ENCODE measurements around the gene RXYLT1.

RXYLT1 gene

GRCh38 chr12:63816031-63816430, 36.3 kb downstream of the RXYLT1 start:
- no peak overlapping the region for H3K9ac ChIP-seq (ENCODE audit: low read depth in 1 of 2, low read length in 2 of 2)
- H3K27ac ChIP-seq (ENCODE audit: low read depth in 2 of 2, low read length in 2 of 2) = peak overlapping the region; percentile 9 to 20
- no peak overlapping the region for H3K4me3 ChIP-seq (ENCODE audit: low read length in 2 of 2)
- H3K9me3 ChIP-seq (ENCODE audit: control insufficient read depth in 2 of 2, low read length in 2 of 2) = no peaks in the 10 kb centered on the region
- peaks cover 0 to 7% of the 10 kb centered on the region in 2 donors for H3K4me1 ChIP-seq (ENCODE audit: control insufficient read depth in 2 of 2, insufficient read depth in 2 of 2, low read length in 2 of 2)
- H3K36me3 ChIP-seq (ENCODE audit: control insufficient read depth in 2 of 2, insufficient read depth in 2 of 2, low read length in 2 of 2) = no peaks in the 10 kb centered on the region
- H3K27me3 ChIP-seq (ENCODE audit: control insufficient read depth in 2 of 2, insufficient read depth in 2 of 2, low read length in 2 of 2) = no peaks in the 10 kb centered on the region

- H3K36me3 ChIP-seq (ENCODE audit: control insufficient read depth in 2 of 2, insufficient read depth in 2 of 2, low read length in 2 of 2) = no peaks in the 10 kb centered on the region
- H3K4me1 ChIP-seq (ENCODE audit: control insufficient read depth in 2 of 2, insufficient read depth in 2 of 2, low read length in 2 of 2) = no peaks in the 10 kb centered on the region
- H3K27me3 ChIP-seq (ENCODE audit: control insufficient read depth in 2 of 2, insufficient read depth in 2 of 2, low read length in 2 of 2) = no peaks in the 10 kb centered on the region
- no peak overlapping the region for H3K27ac ChIP-seq (ENCODE audit: low read depth in 2 of 2, low read length in 2 of 2)
- H3K9ac ChIP-seq (ENCODE audit: low read depth in 1 of 2, low read length in 2 of 2) = no peak overlapping the region
- no peak overlapping the region for H3K4me3 ChIP-seq (ENCODE audit: low read length in 2 of 2)
- H3K9me3 ChIP-seq (ENCODE audit: control insufficient read depth in 2 of 2, low read length in 2 of 2) = no peaks in the 10 kb centered on the region
Measured at GRCh38 chr12:63820427-63820826, 40.7 kb downstream of the RXYLT1 start.

- H3K27ac ChIP-seq (ENCODE audit: low read depth in 2 of 2, low read length in 2 of 2) = no peak overlapping the region
- H3K36me3 ChIP-seq (ENCODE audit: control insufficient read depth in 2 of 2, insufficient read depth in 2 of 2, low read length in 2 of 2) = no peaks in the 10 kb centered on the region
- no peak overlapping the region for H3K9ac ChIP-seq (ENCODE audit: low read depth in 1 of 2, low read length in 2 of 2)
- H3K4me1 ChIP-seq (ENCODE audit: control insufficient read depth in 2 of 2, insufficient read depth in 2 of 2, low read length in 2 of 2) = no peaks in the 10 kb centered on the region
- no peaks in the 10 kb centered on the region for H3K9me3 ChIP-seq (ENCODE audit: control insufficient read depth in 2 of 2, low read length in 2 of 2)
- no peaks in the 10 kb centered on the region for H3K27me3 ChIP-seq (ENCODE audit: control insufficient read depth in 2 of 2, insufficient read depth in 2 of 2, low read length in 2 of 2)
- H3K4me3 ChIP-seq (ENCODE audit: low read length in 2 of 2) = peak overlapping the region; percentile 35 to 41
Measured at GRCh38 chr12:63821781-63822251, 42.1 kb downstream of the RXYLT1 start.

- H3K4me1 ChIP-seq (ENCODE audit: control insufficient read depth in 2 of 2, insufficient read depth in 2 of 2, low read length in 2 of 2) = no peaks in the 10 kb centered on the region
- H3K27me3 ChIP-seq (ENCODE audit: control insufficient read depth in 2 of 2, insufficient read depth in 2 of 2, low read length in 2 of 2) = no peaks in the 10 kb centered on the region
- H3K9ac ChIP-seq (ENCODE audit: low read depth in 1 of 2, low read length in 2 of 2) = no peak overlapping the region
- H3K27ac ChIP-seq (ENCODE audit: low read depth in 2 of 2, low read length in 2 of 2) = no peak overlapping the region
- peak overlapping the region in 1 of 2 donors; percentile 41 for H3K4me3 ChIP-seq (ENCODE audit: low read length in 2 of 2)
- H3K36me3 ChIP-seq (ENCODE audit: control insufficient read depth in 2 of 2, insufficient read depth in 2 of 2, low read length in 2 of 2) = no peaks in the 10 kb centered on the region
- H3K9me3 ChIP-seq (ENCODE audit: control insufficient read depth in 2 of 2, low read length in 2 of 2) = no peaks in the 10 kb centered on the region
Measured at GRCh38 chr12:63822352-63822751, 42.6 kb downstream of the RXYLT1 start.

GRCh38 chr12:63823040-63823439, 43.3 kb downstream of the RXYLT1 start:
- no peaks in the 10 kb centered on the region for H3K4me1 ChIP-seq (ENCODE audit: control insufficient read depth in 2 of 2, insufficient read depth in 2 of 2, low read length in 2 of 2)
- H3K4me3 ChIP-seq (ENCODE audit: low read length in 2 of 2) = no peak overlapping the region
- no peaks in the 10 kb centered on the region for H3K27me3 ChIP-seq (ENCODE audit: control insufficient read depth in 2 of 2, insufficient read depth in 2 of 2, low read length in 2 of 2)
- no peaks in the 10 kb centered on the region for H3K9me3 ChIP-seq (ENCODE audit: control insufficient read depth in 2 of 2, low read length in 2 of 2)
- H3K9ac ChIP-seq (ENCODE audit: low read depth in 1 of 2, low read length in 2 of 2) = no peak overlapping the region
- H3K27ac ChIP-seq (ENCODE audit: low read depth in 2 of 2, low read length in 2 of 2) = no peak overlapping the region
- no peaks in the 10 kb centered on the region for H3K36me3 ChIP-seq (ENCODE audit: control insufficient read depth in 2 of 2, insufficient read depth in 2 of 2, low read length in 2 of 2)

- Histone ChIP-seq H3K27ac (ENCODE audit: low read depth in 2 of 2, low read length in 2 of 2) (no peak overlapping the region), H3K9ac (ENCODE audit: low read depth in 1 of 2, low read length in 2 of 2) (no peak overlapping the region), H3K27me3 (ENCODE audit: control insufficient read depth in 2 of 2, insufficient read depth in 2 of 2, low read length in 2 of 2) (no peaks in the 10 kb centered on the region), H3K4me1 (ENCODE audit: control insufficient read depth in 2 of 2, insufficient read depth in 2 of 2, low read length in 2 of 2) (no peaks in the 10 kb centered on the region), H3K36me3 (ENCODE audit: control insufficient read depth in 2 of 2, insufficient read depth in 2 of 2, low read length in 2 of 2) (no peaks in the 10 kb centered on the region), H3K4me3 (ENCODE audit: low read length in 2 of 2) (no peak overlapping the region), H3K9me3 (ENCODE audit: control insufficient read depth in 2 of 2, low read length in 2 of 2) (no peaks in the 10 kb centered on the region)
Measured at GRCh38 chr12:63826006-63826585, 46.4 kb downstream of the RXYLT1 start.

GRCh38 chr12:63828867-63829266, 49.2 kb downstream of the RXYLT1 start:
- Histone ChIP-seq H3K4me3 (ENCODE audit: low read length in 2 of 2) (no peak overlapping the region), H3K9ac (ENCODE audit: low read depth in 1 of 2, low read length in 2 of 2) (no peak overlapping the region), H3K4me1 (ENCODE audit: control insufficient read depth in 2 of 2, insufficient read depth in 2 of 2, low read length in 2 of 2) (no peaks in the 10 kb centered on the region), H3K27ac (ENCODE audit: low read depth in 2 of 2, low read length in 2 of 2) (no peak overlapping the region), H3K27me3 (ENCODE audit: control insufficient read depth in 2 of 2, insufficient read depth in 2 of 2, low read length in 2 of 2) (no peaks in the 10 kb centered on the region), H3K9me3 (ENCODE audit: control insufficient read depth in 2 of 2, low read length in 2 of 2) (no peaks in the 10 kb centered on the region), H3K36me3 (ENCODE audit: control insufficient read depth in 2 of 2, insufficient read depth in 2 of 2, low read length in 2 of 2) (no peaks in the 10 kb centered on the region)

GRCh38 chr12:63836046-63836445, 56.3 kb downstream of the RXYLT1 start:
- H3K9me3 ChIP-seq (ENCODE audit: control insufficient read depth in 2 of 2, low read length in 2 of 2) = no peaks in the 10 kb centered on the region
- H3K27me3 ChIP-seq (ENCODE audit: control insufficient read depth in 2 of 2, insufficient read depth in 2 of 2, low read length in 2 of 2) = no peaks in the 10 kb centered on the region
- H3K36me3 ChIP-seq (ENCODE audit: control insufficient read depth in 2 of 2, insufficient read depth in 2 of 2, low read length in 2 of 2) = no peaks in the 10 kb centered on the region
- no peak overlapping the region for H3K9ac ChIP-seq (ENCODE audit: low read depth in 1 of 2, low read length in 2 of 2)
- no peaks in the 10 kb centered on the region for H3K4me1 ChIP-seq (ENCODE audit: control insufficient read depth in 2 of 2, insufficient read depth in 2 of 2, low read length in 2 of 2)
- no peak overlapping the region for H3K4me3 ChIP-seq (ENCODE audit: low read length in 2 of 2)
- no peak overlapping the region for H3K27ac ChIP-seq (ENCODE audit: low read depth in 2 of 2, low read length in 2 of 2)

GRCh38 chr12:63836936-63837335, 57.2 kb downstream of the RXYLT1 start:
- Histone ChIP-seq H3K36me3 (ENCODE audit: control insufficient read depth in 2 of 2, insufficient read depth in 2 of 2, low read length in 2 of 2) (no peaks in the 10 kb centered on the region), H3K9ac (ENCODE audit: low read depth in 1 of 2, low read length in 2 of 2) (no peak overlapping the region)

GRCh38 chr12:63838411-63838810, 58.7 kb downstream of the RXYLT1 start:
- H3K27ac ChIP-seq (ENCODE audit: low read depth in 2 of 2, low read length in 2 of 2) = no peak overlapping the region
- H3K27me3 ChIP-seq (ENCODE audit: control insufficient read depth in 2 of 2, insufficient read depth in 2 of 2, low read length in 2 of 2) = no peaks in the 10 kb centered on the region
- no peaks in the 10 kb centered on the region for H3K36me3 ChIP-seq (ENCODE audit: control insufficient read depth in 2 of 2, insufficient read depth in 2 of 2, low read length in 2 of 2)
- no peaks in the 10 kb centered on the region for H3K4me1 ChIP-seq (ENCODE audit: control insufficient read depth in 2 of 2, insufficient read depth in 2 of 2, low read length in 2 of 2)
- H3K9me3 ChIP-seq (ENCODE audit: control insufficient read depth in 2 of 2, low read length in 2 of 2) = no peaks in the 10 kb centered on the region
- H3K4me3 ChIP-seq (ENCODE audit: low read length in 2 of 2) = no peak overlapping the region
- no peak overlapping the region for H3K9ac ChIP-seq (ENCODE audit: low read depth in 1 of 2, low read length in 2 of 2)

More at GRCh38 chr12:63836936-63837335, 57.2 kb downstream of the RXYLT1 start:
- Histone ChIP-seq H3K9me3 (ENCODE audit: control insufficient read depth in 2 of 2, low read length in 2 of 2) (no peaks in the 10 kb centered on the region), H3K27ac (ENCODE audit: low read depth in 2 of 2, low read length in 2 of 2) (no peak overlapping the region), H3K4me1 (ENCODE audit: control insufficient read depth in 2 of 2, insufficient read depth in 2 of 2, low read length in 2 of 2) (no peaks in the 10 kb centered on the region), H3K4me3 (ENCODE audit: low read length in 2 of 2) (no peak overlapping the region), H3K27me3 (ENCODE audit: control insufficient read depth in 2 of 2, insufficient read depth in 2 of 2, low read length in 2 of 2) (no peaks in the 10 kb centered on the region)

Measured in mucosa of rectum (tissue), 2 donors.